Measurements from ENCODE around the gene C22orf15.

Gene C22orf15

DNA sequence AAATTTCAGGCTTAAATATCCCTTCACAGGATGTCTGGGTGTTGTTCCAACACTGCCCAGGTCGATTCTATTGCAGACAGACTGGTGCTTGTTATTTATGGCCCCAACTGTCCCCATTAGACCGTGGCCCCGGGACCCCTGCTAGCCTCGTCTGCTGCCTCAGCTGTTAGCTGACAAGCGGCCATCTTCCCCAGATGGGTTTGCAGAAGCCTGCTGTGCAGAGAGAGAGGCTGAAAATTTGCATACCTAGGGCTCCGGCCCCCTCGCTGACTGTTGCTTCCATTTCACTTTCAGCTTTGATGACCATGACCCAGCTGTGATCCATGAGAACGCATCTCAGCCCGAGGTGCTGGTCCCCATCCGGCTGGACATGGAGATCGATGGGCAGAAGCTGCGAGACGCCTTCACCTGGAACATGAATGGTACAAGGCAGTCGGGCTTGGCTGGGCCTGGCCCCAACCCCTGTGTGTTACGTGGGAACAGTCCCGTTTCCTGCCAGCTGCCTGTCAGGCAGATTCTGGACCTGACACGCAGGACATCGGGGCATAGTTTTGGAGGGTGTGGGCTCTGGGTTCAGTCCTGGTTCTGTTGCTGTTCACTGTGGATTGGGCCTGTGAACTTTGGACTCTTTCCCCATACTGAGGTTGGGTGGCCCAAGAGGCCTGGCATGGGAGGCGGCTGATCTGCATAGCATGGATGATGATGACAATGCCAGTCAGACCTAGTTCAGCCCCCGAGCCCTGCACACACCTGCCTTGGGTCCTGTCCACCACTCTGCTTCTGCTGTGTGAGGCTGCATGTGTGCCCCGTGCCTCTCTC is 40.4 kb downstream of the C22orf15 start:
- in situ Hi-C loops (cut with HindIII; ENCODE audit: low sequenced_read_pairs), result no loop called here

GRCh38 chr22:23804781-23805291 is 42.0 kb downstream of the C22orf15 start:
- in situ Hi-C loops (cut with HindIII; ENCODE audit: low sequenced_read_pairs), result no loop called here
- no peak for TF ChIP-seq CTCF (IDR thresholded peaks at IDR 0.05; ENCODE audit: low read depth, low read length)
- DNase-seq (ENCODE audit: low read depth, low spot score), result no peak
- no peak overlapping the region for H3K4me3 ChIP-seq (ENCODE audit: low read depth, low read length)

More for the DNA sequence above, 40.4 kb downstream of the C22orf15 start:
- no peak for DNase-seq (ENCODE audit: low read depth, low spot score)
- no peak for TF ChIP-seq CTCF (IDR thresholded peaks at IDR 0.05; ENCODE audit: low read depth, low read length)
- no peak overlapping the region for H3K4me3 ChIP-seq (ENCODE audit: low read depth, low read length)

GRCh38 chr22:23806837-23807236 is 44.0 kb downstream of the C22orf15 start:
- no peak for TF ChIP-seq CTCF (IDR thresholded peaks at IDR 0.05; ENCODE audit: low read depth, low read length)
- DNase-seq (ENCODE audit: low read depth, low spot score), result no peak
- in situ Hi-C loops (cut with HindIII; ENCODE audit: low sequenced_read_pairs), result no loop called here

DNA sequence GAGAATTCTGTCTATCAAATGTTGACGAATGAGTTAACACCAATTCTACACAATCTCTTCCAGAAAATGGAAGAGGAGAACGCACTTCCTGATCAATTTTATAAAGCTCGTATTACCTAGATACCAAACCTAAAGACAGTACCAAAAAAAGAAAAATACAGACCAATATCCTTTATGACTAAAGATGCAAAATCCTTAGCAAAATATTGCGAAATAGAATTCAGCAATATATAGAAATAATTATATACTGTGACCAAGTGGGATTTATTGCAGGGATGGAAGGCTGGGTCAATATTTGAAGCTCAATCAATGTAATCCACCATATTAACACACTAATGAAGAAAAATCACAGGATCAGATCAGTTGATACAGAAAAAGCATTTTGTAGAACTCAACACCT is 49.6 kb downstream of the C22orf15 start:
- no peak overlapping the region for H3K4me3 ChIP-seq (ENCODE audit: low read depth, low read length)
- no peak for TF ChIP-seq CTCF (IDR thresholded peaks at IDR 0.05; ENCODE audit: low read depth, low read length)
- in situ Hi-C loops (cut with HindIII; ENCODE audit: low sequenced_read_pairs), result no loop called here
- no peak for DNase-seq (ENCODE audit: low read depth, low spot score)

More at GRCh38 chr22:23806837-23807236, 44.0 kb downstream of the C22orf15 start:
- no peak overlapping the region for H3K4me3 ChIP-seq (ENCODE audit: low read depth, low read length)
